NCI-H1092 (cell line): ENCODE results near the gene CDPF1.
"Not testable (repeated sequence)": the region's sequence is repeated elsewhere in the genome, so short reads cannot be mapped to it uniquely, and the experiment has no call there.

Source experiments
- DNase-seq: peaks from one replicate; lab custom pipeline; 2025; lab: John Stamatoyannopoulos, UW

The CDPF1 gene

GRCh38 chr22:46224898-46225290, 25.2 kb downstream of the CDPF1 start:
- DNase-seq, result no peak

DNA sequence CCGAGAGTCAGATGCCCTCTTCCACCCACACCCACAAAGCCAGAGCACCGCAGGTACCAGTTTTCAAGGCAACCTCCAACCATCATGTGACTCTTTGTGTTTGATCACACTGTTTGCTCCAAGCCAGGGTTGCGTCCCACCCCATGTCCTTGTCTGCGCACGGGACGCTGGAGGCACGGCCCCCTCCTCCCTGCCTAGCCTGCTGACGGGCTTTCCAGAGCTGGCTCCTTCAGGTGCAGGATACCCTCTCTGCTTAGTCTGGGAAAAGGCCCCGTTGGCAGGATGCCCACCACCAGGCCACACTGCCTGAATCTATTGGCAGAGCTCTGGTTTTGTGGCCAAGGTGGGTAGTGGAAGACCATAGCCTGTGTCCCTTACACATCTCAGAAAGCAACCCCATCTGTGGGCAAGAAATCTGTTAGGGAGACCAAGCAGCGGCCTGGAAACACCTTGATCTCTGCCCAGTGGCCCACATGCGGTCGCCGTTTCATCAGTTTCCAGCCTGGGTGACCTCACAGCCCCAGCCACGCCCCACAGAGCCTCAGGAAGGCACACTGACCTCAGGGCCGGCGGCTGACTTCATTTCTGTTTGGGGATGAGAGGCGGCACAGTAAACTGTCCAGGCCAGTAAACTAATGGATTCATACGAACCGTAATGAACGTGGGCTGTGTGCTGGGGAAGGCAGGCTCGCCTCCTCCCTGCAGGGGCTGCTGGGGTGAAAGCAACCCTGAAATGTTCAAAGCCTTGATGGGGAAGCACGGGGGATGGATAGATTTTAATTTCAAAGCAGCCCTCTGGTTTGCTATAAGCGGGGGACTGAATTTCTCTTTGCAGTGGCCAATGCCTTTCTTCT, 25.8 kb downstream of the CDPF1 start:
- no peak for DNase-seq

GRCh38 chr22:46220921-46221320, 29.2 kb downstream of the CDPF1 start:
- DNase-seq, result no peak

DNA sequence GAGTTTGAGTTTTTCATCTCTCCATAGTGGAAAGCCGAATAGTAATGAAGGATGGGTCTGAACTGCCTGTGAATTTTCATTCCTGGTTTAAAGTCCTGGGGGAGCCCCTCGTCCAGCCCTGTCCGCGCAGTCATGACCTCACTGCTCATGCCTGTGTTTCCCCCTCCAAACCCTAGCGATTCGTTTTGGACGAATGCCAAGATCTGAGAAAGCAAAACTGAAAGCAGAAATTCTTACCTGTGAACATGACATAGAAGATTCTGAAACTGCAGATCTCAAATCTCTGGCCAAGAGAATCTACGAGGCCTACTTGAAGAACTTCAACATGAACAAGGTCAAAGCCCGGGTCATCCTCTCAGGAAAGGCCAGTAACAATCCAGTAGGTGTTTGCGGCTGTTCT, 30.5 kb downstream of the CDPF1 start:
- DNase-seq, result no peak

GRCh38 chr22:46214616-46215015, 35.5 kb downstream of the CDPF1 start:
- DNase-seq, result no peak

GRCh38 chr22:46214149-46214548, 35.9 kb downstream of the CDPF1 start:
- DNase-seq, result no peak

- DNase-seq, result no peak
Observed at GRCh38 chr22:46213052-46213451, 37.0 kb downstream of the CDPF1 start.

GRCh38 chr22:46212195-46212594, 37.9 kb downstream of the CDPF1 start:
- no peak for DNase-seq

GRCh38 chr22:46209262-46209661, 40.8 kb downstream of the CDPF1 start:
- no peak for DNase-seq

DNA sequence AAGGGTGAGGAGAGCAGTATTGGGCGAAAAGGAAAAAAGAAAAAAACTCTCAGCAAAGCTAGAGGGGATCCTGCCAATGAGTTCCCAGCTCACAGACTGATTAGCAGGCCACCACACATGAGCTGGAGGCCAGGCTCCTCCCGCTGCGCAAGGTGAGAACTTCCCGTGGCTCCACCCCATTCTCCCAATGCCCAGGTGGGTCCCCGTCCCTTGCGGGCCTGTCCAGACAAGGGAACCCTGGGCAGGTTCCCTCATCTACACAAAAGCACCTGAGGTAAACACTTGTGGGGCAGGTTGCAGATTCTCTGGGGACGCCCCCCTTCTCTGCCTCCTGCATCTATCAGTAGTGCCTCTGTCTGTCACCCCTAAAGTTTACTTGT, 46.5 kb downstream of the CDPF1 start:
- no peak for DNase-seq

DNA sequence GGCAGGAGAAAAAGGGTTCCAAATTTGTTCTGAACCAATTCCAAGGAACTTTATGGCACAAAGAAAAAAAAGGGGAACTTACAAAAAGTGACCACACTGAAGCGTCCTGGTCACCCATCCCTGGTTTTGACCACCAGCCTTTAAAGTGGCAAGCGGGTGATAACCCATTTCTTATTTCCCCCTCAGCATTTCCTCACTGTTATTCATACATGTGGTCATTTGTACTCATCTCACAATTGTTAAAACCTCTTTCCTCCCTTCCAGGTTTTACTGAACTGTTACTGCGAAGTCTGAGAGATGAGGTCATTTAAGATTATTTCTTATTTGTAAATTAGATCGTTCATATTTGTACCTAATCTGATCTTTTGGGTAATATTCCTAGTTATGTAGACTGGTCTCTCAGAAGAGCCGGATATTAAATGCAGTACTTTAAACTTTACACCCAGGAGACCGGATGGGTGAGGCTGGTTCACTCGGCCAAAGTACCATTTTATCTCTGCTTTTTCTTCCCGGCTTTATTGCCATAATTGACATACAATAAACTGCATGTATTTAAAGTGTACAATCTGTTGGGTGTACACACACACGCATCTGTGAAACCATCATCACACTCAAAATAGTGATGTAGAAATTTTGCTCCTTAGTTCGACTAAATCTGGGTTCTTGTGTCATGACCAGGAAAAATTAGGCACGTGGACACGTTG, 47.0 kb downstream of the CDPF1 start:
- DNase-seq, result no peak

DNA sequence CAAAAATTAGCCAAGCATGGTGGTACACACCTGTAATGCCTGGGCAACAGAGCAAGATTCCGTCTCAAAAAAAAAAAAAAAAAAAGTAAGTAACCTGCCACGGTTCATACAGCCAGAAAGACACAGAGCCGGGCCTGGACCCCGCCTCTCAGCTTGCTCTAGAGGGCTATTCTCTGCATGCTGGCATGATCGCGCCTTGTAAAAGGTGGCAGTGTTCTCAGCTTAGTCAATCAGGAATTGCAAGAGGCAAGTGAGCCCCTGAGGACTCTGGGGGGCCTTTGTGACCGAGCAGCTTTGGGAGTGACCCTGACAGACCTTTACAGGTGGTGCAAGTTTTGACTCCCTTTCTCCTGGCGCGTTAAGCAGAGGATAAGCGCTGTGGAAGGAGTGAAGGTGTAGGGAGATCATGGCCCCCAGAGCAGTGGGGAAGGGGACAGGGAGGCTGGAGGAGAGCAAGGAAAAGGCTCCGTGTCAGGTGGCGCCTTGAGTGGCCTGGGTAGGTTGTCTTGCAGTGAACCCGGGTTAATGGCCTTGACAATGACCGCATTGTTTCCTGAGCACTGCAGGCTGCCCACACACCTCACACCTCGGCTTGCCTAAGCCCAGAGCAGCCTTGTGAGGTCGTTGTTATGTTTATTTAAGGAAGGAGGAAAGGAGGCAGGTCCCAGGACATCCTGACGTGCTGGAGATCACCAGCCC, 48.9 kb downstream of the CDPF1 start:
- DNase-seq, result no peak

DNA sequence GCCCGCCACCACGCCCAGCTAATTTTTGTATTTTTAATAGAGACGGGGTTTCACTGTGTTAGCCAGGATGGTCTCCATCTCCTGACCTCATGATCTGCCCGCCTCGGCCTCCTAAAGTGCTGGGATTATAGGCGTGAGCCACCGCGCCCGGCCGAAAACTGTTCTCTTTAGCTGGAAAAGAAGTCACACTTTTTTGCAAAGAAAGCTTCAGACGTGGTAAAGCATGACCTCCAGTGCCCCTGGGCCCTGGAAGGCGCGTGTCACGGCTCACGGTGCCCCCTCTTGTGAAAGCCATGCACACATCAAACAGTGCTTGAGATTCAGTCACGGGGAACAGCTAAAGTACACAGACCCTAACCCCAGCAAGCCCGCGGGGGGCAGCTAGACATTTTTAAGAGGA, 51.3 kb downstream of the CDPF1 start:
- not testable (repeated sequence) for DNase-seq

DNA sequence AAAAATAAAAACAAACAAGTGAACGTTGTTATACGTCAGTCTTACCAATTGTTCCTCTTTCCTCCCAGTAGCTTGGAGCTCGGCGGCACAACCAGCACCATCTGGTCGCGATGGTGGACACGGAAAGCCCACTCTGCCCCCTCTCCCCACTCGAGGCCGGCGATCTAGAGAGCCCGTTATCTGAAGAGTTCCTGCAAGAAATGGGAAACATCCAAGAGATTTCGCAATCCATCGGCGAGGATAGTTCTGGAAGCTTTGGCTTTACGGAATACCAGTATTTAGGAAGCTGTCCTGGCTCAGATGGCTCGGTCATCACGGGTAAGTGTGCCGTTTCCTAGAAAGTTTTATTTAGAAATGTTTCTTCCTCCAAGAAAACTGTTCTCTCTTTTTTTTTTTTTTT, 51.8 kb downstream of the CDPF1 start:
- DNase-seq, result no peak

DNA sequence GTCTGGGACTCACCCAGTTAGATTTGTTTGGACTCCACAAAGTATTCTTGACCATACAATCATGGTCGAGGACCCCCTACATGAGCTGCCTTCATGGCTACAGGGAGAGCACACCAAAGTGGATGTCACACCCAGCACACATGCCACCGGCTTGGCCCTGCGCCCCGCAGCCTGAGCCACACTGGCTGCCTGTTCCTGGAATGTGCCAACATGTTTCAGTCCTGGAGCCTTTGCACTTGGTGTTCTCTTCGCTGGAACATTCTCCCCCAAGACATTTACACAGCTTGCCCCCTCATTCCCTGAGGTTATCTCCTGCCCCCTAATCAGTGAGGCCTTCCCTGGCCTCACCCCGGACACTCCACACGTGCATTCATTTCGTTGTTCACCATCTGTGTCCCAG, 53.8 kb downstream of the CDPF1 start:
- DNase-seq, result no peak

GRCh38 chr22:46195487-46196165, 54.5 kb downstream of the CDPF1 start:
- no peak for DNase-seq
